Erythroblast (primary cell): ENCODE results near the gene ELMO2.

Experiments used
- GATA1 ChIP-seq: IDR thresholded peaks from 2 replicates; pipeline ENCODE4 v1.6.1; 2011; ENCODE audit warnings: low read depth, mild to moderate bottlenecking, control low read depth, low read length, moderate library complexity
- POLR2A ChIP-seq: IDR thresholded peaks from 2 replicates; pipeline ENCODE4 v1.6.1; 2011; ENCODE audit warnings: mild to moderate bottlenecking, low read length

DNA sequence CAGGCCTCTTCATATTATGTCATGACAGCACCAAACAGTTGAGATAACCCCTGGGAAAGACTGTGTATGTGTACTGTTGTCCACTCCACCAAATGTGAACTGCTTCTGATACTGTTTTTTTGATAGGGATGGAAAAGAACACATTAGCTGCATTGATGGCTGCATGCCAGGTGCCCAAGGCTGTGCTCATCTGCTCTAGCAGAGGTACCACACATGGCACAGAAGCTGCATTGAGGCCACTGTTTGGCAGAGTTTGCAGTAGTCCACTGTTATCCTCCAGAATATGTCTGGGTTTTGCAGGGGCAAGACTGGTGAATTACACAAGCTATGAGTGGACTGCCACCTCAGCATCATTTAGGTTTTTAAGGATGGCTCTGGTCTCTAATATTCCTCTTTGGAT, 28.2 kb upstream of the ELMO2 start:
- TF ChIP-seq POLR2A, result no peak
- no peak for TF ChIP-seq GATA1
